ENCODE data around the gene PNPLA2.

The PNPLA2 gene

DNA sequence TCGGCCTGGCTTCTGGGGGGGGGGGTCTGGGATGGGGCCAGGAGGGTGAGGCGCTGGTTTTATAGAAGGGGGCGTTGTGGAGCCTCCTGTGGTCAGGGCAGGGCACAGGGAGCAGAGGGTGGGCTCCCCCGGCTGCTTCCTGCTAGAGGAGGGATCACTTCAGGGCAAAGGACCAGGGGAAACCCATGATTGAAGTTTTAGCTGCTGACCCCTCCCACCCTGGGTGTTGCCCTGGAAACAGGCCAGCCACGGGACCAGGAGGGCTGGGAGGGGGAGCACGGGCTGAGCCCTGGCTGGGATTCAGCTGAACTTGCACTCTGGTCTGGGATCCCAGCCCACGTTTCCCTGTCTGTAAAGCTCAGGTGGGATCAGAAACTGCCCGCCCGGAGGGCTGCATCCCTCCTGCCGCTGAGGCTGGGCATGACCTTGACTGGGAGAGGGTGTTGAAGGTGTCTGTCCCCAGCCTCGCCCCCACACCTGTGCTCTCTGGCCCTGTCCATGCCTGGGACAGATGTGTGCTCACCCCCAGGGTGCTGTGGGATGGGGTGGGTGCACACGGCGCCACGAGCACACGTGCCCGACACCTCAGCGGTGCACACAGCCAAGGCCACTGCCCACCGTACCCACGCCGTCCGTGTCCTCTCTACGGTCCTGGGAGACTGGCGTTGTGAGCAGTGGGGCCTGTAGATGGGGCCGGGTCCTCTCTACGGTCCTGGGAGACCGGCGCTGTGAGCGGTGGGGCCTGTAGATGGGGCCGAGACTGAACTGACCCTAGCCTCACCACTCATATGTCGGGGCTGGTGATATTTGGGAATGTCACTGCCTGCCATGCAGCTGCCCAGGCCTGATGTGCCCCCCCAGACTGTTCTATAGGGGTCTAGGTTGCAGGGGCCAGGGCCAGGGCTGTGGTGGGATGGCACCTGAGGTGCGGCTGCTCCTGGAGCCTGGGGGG, 26.3 kb downstream of the PNPLA2 start:
- Histone ChIP-seq H3K36me3 (ENCODE audit: control insufficient read depth, insufficient read depth, low read length) (peaks cover 11% of the 10 kb centered on the region), H3K4me1 (ENCODE audit: control insufficient read depth, insufficient read depth, low read length) (peaks cover 29% of the 10 kb centered on the region), H3K27ac (ENCODE audit: low read depth, low read length) (peak overlapping the region; percentile 98), H3K4me3 (ENCODE audit: low read depth, low read length) (peak overlapping the region; percentile 98), H3K9me3 (ENCODE audit: control insufficient read depth, insufficient read depth, low read length) (no peaks in the 10 kb centered on the region), H3K9ac (ENCODE audit: low read depth, low read length) (no peak overlapping the region; the same call in 1 of the 2 replicates), H3K27me3 (ENCODE audit: control insufficient read depth, insufficient read depth, low read length) (no peaks in the 10 kb centered on the region)

DNA sequence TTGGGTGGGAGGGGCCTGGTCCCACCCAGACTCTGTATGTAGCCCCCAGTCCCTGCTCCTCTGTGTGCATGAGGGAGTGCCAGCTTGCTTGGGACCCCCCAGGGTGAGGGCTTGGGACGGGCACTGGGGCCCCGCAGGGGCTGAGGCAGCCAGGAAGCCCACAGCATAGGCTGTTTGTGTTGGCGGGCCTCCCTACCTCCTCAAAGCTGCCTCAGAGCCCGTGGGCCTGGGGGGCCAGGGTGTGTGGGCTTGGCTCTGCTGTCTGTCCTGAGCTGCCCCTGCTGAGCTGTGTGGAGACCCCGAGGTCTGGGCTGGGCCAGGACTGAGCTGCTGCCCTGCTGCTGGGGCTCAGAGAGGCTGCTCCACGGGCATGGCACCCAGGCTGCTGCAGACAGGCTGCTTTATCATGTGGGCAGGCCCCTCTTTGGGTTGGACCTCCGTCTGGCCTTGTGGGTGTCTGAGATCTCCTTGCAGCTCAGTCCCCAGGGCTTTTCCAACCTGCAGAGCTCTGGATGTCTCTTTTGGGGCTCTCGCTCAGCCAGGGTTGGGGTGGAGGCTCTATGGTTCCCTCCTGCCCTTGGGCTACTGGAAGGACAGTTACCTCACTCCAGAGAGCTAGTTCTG, 27.3 kb downstream of the PNPLA2 start:
- H3K9me3 ChIP-seq (ENCODE audit: control insufficient read depth, insufficient read depth, low read length), result no peaks in the 10 kb centered on the region
- no peak overlapping the region for H3K27ac ChIP-seq (ENCODE audit: low read depth, low read length)
- H3K36me3 ChIP-seq (ENCODE audit: control insufficient read depth, insufficient read depth, low read length), result 0 out of 2 replicates have a peak, but pooled peaks cover 1% of the 10 kb centered on the region
- peaks cover 3% of the 10 kb centered on the region; the same call in 1 of the 2 replicates for H3K27me3 ChIP-seq (ENCODE audit: control insufficient read depth, insufficient read depth, low read length)
- peaks cover 26% of the 10 kb centered on the region for H3K4me1 ChIP-seq (ENCODE audit: control insufficient read depth, insufficient read depth, low read length)
- H3K9ac ChIP-seq (ENCODE audit: low read depth, low read length), result no peak overlapping the region
- no peak overlapping the region for H3K4me3 ChIP-seq (ENCODE audit: low read depth, low read length)

GRCh38 chr11:846496-847098, 27.9 kb downstream of the PNPLA2 start:
- no peak overlapping the region for H3K4me3 ChIP-seq (ENCODE audit: low read depth, low read length)
- H3K27me3 ChIP-seq (ENCODE audit: control insufficient read depth, insufficient read depth, low read length), result peaks cover 3% of the 10 kb centered on the region; the same call in 1 of the 2 replicates
- H3K36me3 ChIP-seq (ENCODE audit: control insufficient read depth, insufficient read depth, low read length), result no peaks in the 10 kb centered on the region
- no peak overlapping the region for H3K27ac ChIP-seq (ENCODE audit: low read depth, low read length)
- H3K9me3 ChIP-seq (ENCODE audit: control insufficient read depth, insufficient read depth, low read length), result no peaks in the 10 kb centered on the region
- H3K9ac ChIP-seq (ENCODE audit: low read depth, low read length), result no peak overlapping the region
- H3K4me1 ChIP-seq (ENCODE audit: control insufficient read depth, insufficient read depth, low read length), result peaks cover 23% of the 10 kb centered on the region

DNA sequence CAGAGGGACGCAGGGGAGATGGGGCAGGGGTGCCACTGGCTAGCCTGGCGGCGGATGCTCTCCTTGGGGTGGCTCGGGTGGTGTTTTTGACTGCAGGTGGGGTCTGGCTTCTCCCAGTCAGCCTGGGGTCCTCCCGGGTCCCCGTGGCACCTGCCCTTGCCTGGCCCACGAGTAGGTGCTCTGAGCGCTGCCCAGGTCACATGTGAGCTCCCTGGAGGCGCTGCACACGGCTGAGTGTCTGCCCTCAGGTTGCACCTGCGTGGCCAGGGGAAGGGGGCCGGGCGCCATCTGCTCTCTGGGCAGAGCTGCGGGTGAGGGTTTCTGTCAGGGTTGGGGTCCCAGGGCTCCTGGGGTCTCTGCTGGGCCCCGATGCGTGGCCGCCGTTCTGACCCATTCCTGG, 29.2 kb downstream of the PNPLA2 start:
- H3K9me3 ChIP-seq (ENCODE audit: control insufficient read depth, insufficient read depth, low read length), result no peaks in the 10 kb centered on the region
- no peak overlapping the region for H3K4me3 ChIP-seq (ENCODE audit: low read depth, low read length)
- H3K9ac ChIP-seq (ENCODE audit: low read depth, low read length), result no peak overlapping the region
- H3K36me3 ChIP-seq (ENCODE audit: control insufficient read depth, insufficient read depth, low read length), result no peaks in the 10 kb centered on the region
- no peak overlapping the region for H3K27ac ChIP-seq (ENCODE audit: low read depth, low read length)
- H3K27me3 ChIP-seq (ENCODE audit: control insufficient read depth, insufficient read depth, low read length), result peaks cover 3% of the 10 kb centered on the region; the same call in 1 of the 2 replicates
- H3K4me1 ChIP-seq (ENCODE audit: control insufficient read depth, insufficient read depth, low read length), result peaks cover 23% of the 10 kb centered on the region

- Histone ChIP-seq H3K9me3 (ENCODE audit: control insufficient read depth, insufficient read depth, low read length) (no peaks in the 10 kb centered on the region), H3K9ac (ENCODE audit: low read depth, low read length) (no peak overlapping the region), H3K4me3 (ENCODE audit: low read depth, low read length) (no peak overlapping the region), H3K27me3 (ENCODE audit: control insufficient read depth, insufficient read depth, low read length) (peaks cover 3% of the 10 kb centered on the region; the same call in 1 of the 2 replicates), H3K4me1 (ENCODE audit: control insufficient read depth, insufficient read depth, low read length) (peaks cover 23% of the 10 kb centered on the region), H3K36me3 (ENCODE audit: control insufficient read depth, insufficient read depth, low read length) (no peaks in the 10 kb centered on the region), H3K27ac (ENCODE audit: low read depth, low read length) (no peak overlapping the region)
Measured at GRCh38 chr11:848380-848931, 29.7 kb downstream of the PNPLA2 start.

GRCh38 chr11:849104-849824, 30.6 kb downstream of the PNPLA2 start:
- Histone ChIP-seq H3K36me3 (ENCODE audit: control insufficient read depth, insufficient read depth, low read length) (no peaks in the 10 kb centered on the region), H3K4me3 (ENCODE audit: low read depth, low read length) (peak overlapping the region; percentile 68), H3K9ac (ENCODE audit: low read depth, low read length) (no peak overlapping the region), H3K4me1 (ENCODE audit: control insufficient read depth, insufficient read depth, low read length) (peaks cover 23% of the 10 kb centered on the region), H3K9me3 (ENCODE audit: control insufficient read depth, insufficient read depth, low read length) (no peaks in the 10 kb centered on the region), H3K27me3 (ENCODE audit: control insufficient read depth, insufficient read depth, low read length) (peaks cover 3% of the 10 kb centered on the region; the same call in 1 of the 2 replicates), H3K27ac (ENCODE audit: low read depth, low read length) (no peak overlapping the region)

DNA sequence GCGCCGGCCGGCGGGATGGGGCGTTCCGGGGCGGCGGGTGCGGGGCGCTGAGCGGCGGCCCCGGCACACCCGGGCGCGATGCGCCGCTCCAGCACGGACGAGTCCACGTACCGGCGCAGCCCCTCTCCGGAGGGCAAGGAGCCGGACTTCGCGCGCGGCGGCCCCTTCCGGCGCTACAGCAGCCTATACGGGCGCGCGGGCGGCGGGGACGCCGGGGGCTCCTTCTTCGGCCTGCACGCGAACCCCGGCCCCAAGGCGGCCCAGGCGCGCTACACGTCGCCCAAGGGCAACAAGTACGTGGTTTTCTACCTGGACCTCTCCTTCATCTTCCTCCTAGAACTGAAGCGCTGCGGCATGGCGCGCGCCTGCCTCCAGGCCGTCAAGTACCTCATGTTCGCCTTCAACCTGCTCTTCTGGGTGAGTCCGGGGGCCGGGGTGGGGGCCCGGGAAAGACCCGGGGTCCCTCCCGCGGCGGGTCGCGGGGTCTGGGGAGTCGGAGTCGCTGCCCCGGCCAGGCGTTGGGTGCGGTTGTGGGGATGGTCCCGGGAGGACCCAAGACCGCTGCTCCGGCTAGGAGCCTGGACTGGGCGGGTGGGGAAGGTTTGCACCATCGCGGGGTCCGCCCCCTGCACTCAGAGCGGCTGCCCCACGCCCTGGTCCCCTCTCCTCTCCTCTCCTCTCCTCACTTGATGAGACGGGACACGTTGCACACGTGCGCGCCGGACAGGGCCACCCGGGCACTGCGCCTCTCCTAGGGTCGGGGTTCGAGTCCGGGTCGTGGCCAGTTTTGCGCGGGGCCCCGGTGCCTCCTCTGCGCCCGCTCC, 31.4 kb downstream of the PNPLA2 start:
- Histone ChIP-seq H3K36me3 (ENCODE audit: control insufficient read depth, insufficient read depth, low read length) (no peaks in the 10 kb centered on the region), H3K9me3 (ENCODE audit: control insufficient read depth, insufficient read depth, low read length) (no peaks in the 10 kb centered on the region), H3K4me1 (ENCODE audit: control insufficient read depth, insufficient read depth, low read length) (peaks cover 19% of the 10 kb centered on the region), H3K27ac (ENCODE audit: low read depth, low read length) (no peak overlapping the region), H3K4me3 (ENCODE audit: low read depth, low read length) (peak overlapping the region; percentile 68), H3K9ac (ENCODE audit: low read depth, low read length) (no peak overlapping the region), H3K27me3 (ENCODE audit: control insufficient read depth, insufficient read depth, low read length) (peaks cover 3% of the 10 kb centered on the region; the same call in 1 of the 2 replicates)

DNA sequence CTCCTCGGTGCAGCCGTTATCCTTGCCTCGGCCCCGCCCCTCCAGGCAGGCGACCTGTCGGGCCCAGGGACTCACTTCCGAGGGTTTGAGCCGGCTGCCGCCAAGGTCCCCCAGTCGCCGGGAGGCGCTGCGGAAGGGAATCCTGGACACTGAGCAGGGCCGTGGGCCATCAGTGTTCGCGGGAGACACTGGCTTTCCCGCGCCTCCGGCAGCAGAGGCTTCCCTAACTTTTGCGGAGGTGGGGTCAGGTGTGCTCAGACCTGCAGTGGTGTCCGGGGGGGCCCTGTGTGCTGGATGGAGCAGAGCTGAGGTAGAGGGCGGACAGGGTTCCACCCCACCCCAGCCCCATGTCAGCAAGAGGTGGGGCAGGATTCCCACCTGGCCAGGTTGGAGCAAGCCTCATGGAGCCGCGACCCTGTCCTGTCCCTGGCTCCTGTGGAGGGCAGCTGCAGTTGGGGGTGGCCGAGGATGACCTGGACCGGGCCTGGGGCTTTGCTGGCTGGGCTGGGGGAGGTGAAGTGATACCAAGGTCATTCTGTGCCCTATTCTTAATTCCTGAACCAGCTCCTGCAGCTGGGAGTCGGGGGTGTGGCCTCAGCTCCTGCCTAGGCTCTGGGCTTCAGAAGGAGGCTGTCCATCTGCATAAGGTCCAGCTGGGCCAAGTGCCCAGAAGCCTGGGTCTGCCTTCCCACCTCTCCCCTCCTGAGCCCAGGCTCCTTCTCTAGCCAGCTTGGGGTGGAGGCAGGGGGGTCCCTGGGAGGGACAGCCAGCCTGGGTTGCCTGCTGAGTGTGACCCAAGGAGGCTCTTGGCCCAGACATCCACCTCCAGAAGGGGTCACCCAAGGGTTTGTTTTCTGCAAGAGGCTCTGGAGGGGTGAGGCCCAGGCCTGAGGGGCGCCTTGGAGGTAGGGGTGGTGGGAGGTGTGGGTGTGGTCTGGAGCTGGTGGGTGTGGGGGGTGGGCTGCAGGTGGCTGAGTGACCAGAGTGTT, 32.4 kb downstream of the PNPLA2 start:
- Histone ChIP-seq H3K36me3 (ENCODE audit: control insufficient read depth, insufficient read depth, low read length) (no peaks in the 10 kb centered on the region), H3K9ac (ENCODE audit: low read depth, low read length) (no peak overlapping the region), H3K4me1 (ENCODE audit: control insufficient read depth, insufficient read depth, low read length) (peaks cover 13% of the 10 kb centered on the region; the same call in 1 of the 2 replicates), H3K9me3 (ENCODE audit: control insufficient read depth, insufficient read depth, low read length) (no peaks in the 10 kb centered on the region), H3K27ac (ENCODE audit: low read depth, low read length) (no peak overlapping the region), H3K4me3 (ENCODE audit: low read depth, low read length) (peak overlapping the region; percentile 68), H3K27me3 (ENCODE audit: control insufficient read depth, insufficient read depth, low read length) (peaks cover 3% of the 10 kb centered on the region; the same call in 1 of the 2 replicates)

DNA sequence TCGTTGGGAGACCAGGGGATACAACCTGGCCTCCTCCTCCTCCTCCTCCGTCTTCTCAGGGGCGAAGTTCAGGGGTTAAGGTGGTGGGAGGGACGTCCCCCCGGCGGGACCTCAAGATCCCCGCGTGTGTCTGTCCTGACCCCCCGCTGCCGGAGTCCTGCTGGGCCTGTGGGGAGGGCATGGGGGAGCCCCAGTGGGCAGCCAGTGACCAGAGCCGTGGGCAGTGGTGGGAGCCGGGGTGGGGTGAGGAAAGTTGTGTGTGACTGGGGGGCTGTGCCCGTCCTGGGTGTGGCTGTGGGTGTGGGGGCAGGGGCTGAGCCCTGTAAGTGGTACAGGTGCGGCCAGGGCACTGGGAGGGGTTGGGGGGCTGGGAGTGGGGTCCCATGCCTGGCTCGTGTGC, 34.0 kb downstream of the PNPLA2 start:
- H3K36me3 ChIP-seq (ENCODE audit: control insufficient read depth, insufficient read depth, low read length), result no peaks in the 10 kb centered on the region
- H3K4me3 ChIP-seq (ENCODE audit: low read depth, low read length), result no peak overlapping the region
- H3K9me3 ChIP-seq (ENCODE audit: control insufficient read depth, insufficient read depth, low read length), result no peaks in the 10 kb centered on the region
- no peak overlapping the region for H3K27ac ChIP-seq (ENCODE audit: low read depth, low read length)
- H3K27me3 ChIP-seq (ENCODE audit: control insufficient read depth, insufficient read depth, low read length), result peaks cover 3% of the 10 kb centered on the region; the same call in 1 of the 2 replicates
- H3K4me1 ChIP-seq (ENCODE audit: control insufficient read depth, insufficient read depth, low read length), result peaks cover 15% of the 10 kb centered on the region
- no peak overlapping the region for H3K9ac ChIP-seq (ENCODE audit: low read depth, low read length)
